ENCODE measurements around the gene PTPRO.

DNA sequence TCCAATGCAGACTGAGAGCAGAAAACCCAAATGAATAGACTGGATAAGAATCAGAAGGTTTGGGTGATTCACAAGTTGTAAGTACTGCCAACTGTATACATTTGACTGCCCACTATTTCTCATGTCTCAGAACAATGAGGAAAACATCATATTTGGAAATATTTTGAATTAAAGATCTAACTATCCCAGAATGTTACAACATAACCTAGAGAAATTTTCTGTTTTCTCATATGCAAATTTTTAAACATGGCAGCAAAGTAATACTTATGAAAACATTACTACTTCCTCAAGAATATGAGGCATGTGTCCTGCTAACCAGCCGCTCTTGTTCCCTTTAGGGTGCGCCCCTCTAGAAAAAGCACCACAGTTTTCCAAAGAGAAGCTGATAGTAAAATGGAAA is 179.9 kb downstream of the PTPRO start:
- TF ChIP-seq, protein P1, sequence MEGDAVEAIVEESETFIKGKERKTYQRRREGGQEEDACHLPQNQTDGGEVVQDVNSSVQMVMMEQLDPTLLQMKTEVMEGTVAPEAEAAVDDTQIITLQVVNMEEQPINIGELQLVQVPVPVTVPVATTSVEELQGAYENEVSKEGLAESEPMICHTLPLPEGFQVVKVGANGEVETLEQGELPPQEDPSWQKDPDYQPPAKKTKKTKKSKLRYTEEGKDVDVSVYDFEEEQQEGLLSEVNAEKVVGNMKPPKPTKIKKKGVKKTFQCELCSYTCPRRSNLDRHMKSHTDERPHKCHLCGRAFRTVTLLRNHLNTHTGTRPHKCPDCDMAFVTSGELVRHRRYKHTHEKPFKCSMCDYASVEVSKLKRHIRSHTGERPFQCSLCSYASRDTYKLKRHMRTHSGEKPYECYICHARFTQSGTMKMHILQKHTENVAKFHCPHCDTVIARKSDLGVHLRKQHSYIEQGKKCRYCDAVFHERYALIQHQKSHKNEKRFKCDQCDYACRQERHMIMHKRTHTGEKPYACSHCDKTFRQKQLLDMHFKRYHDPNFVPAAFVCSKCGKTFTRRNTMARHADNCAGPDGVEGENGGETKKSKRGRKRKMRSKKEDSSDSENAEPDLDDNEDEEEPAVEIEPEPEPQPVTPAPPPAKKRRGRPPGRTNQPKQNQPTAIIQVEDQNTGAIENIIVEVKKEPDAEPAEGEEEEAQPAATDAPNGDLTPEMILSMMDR (IDR thresholded peaks at IDR 0.05; ENCODE audit: low read depth, low read length), result no peak
- no peak for TF ChIP-seq EZH2phosphoT487 (IDR thresholded peaks at IDR 0.05; ENCODE audit: low read depth)
